HepG2 (cell line): ENCODE data around the gene PATL2. TPM values are rescaled to one million over a fixed set of nuclear protein-coding genes. Genes with fewer than 3 reads are reported as not detected.

Experiments
- AHR ChIP-seq: IDR thresholded peaks from 2 replicates; pipeline ENCODE4 v1.6.1; 2018; ENCODE audit warnings: missing genetic modification reagents, missing compliant biosample characterization
- ARHGAP35 ChIP-seq: sonication (generic); formaldehyde crosslinking; IDR thresholded peaks from 2 replicates; pipeline ENCODE4 v1.9.0; 2022; ENCODE audit warnings: mild to moderate bottlenecking, inconsistent platforms, moderate library complexity, missing genetic modification reagents, borderline replicate concordance
- CTCF ChIP-seq: sonication (generic); formaldehyde crosslinking; IDR thresholded peaks from 2 replicates; pipeline ENCODE4 v1.5.0; 2020; ENCODE audit warnings: mild to moderate bottlenecking, missing genetic modification reagents, moderate library complexity
- MXD1 ChIP-seq: sonication (generic); formaldehyde crosslinking; IDR thresholded peaks from 2 replicates; pipeline ENCODE4 v1.4.0; 2020; ENCODE audit warnings: mild to moderate bottlenecking, missing genetic modification reagents
- NR2F2 ChIP-seq: IDR thresholded peaks from 2 replicates; pipeline ENCODE4 v1.6.1; 2012; ENCODE audit warnings: low read depth, inconsistent platforms, borderline replicate concordance
- PAF1 ChIP-seq: IDR thresholded peaks from 2 replicates; pipeline ENCODE4 v1.6.1; 2016; ENCODE audit warnings: missing genetic modification reagents, missing compliant biosample characterization
- SNAPC2 ChIP-seq: sonication (generic); formaldehyde crosslinking; IDR thresholded peaks from 2 replicates; pipeline ENCODE4 v1.8.1; 2022; ENCODE audit warnings: mild to moderate bottlenecking, missing genetic modification reagents
- ZBTB38 ChIP-seq: sonication (generic); formaldehyde crosslinking; IDR thresholded peaks from 2 replicates; pipeline ENCODE4 v1.5.1; 2020; ENCODE audit warnings: mild to moderate bottlenecking, missing genetic modification reagents
- ZBTB43 ChIP-seq: sonication (generic); formaldehyde crosslinking; conservative IDR thresholded peaks from 2 replicates; pipeline ENCODE4 v1.4.0; 2020; ENCODE audit warnings: missing genetic modification reagents
- ZNF142 ChIP-seq: sonication (generic); formaldehyde crosslinking; IDR thresholded peaks from 2 replicates; pipeline ENCODE4 v1.4.0; 2020; ENCODE audit warnings: missing genetic modification reagents
- ZNF143 ChIP-seq: sonication (generic); formaldehyde crosslinking; IDR thresholded peaks from 2 replicates; pipeline ENCODE4 v1.4.0; 2020; ENCODE audit warnings: missing genetic modification reagents
- ZNF253 ChIP-seq: sonication (generic); formaldehyde crosslinking; IDR thresholded peaks from 2 replicates; pipeline ENCODE4 v1.8.0; 2022; ENCODE audit warnings: mild to moderate bottlenecking, missing genetic modification reagents, borderline replicate concordance
- ZNF816 ChIP-seq: sonication (generic); formaldehyde crosslinking; IDR thresholded peaks from 2 replicates; pipeline ENCODE4 v1.8.0; 2022; ENCODE audit warnings: missing genetic modification reagents, mild to moderate bottlenecking, borderline replicate concordance
- polyA plus RNA-seq, 8 experiments: library from polyadenylated mRNA; depleted of rRNA in 3 of 8; stranded (reverse) in 7 of 8; unstranded in 1 of 8; fragments of >200 nt; fragmentation: Illumina TruSeq in 4 of 8; extraction: Trizol in 4 of 8; gene quantifications; 2 replicates each; pipeline versions ENCODE4 v1.2.1 to v1.2.3, GENCODE V29; 2011 to 2016; ENCODE audit warnings: low read depth in 4 of 8, missing spikeins in 1 of 8, mixed read lengths in 1 of 8; ENCODE audit not compliant: insufficient read depth in 1 of 8
- total RNA-seq, 5 experiments: library from RNA; depleted of rRNA; stranded (reverse); fragments of >200 nt; fragmentation: Illumina TruSeq; extraction: Trizol; gene quantifications; 2 replicates each; pipeline ENCODE4 v1.2.3, GENCODE V29; 2016; ENCODE audit warnings: low read depth in 1 of 5
- TF ChIP-seq, protein P1 (sequence below): sonication (generic); formaldehyde crosslinking; IDR thresholded peaks from 2 replicates; pipeline ENCODE4 v1.8.0; 2022; ENCODE audit warnings: missing genetic modification reagents, mild to moderate bottlenecking, borderline replicate concordance
- TF ChIP-seq, protein P2 (sequence below): IDR thresholded peaks from 2 replicates; pipeline ENCODE4 v1.6.1; 2016

The PATL2 gene
- total and polyA plus RNA-seq, 2 of the 13 experiments (the other 11 are each of a cell fraction or from before 2014, with no cell fraction given) = 0.15 to 0.53 TPM

GRCh38 chr15:44729408-44730127 lies 18.4 kb upstream of the PATL2 start (continued):
- no peak for TF ChIP-seq ZNF142 (CRISPR knock-in tag)
- TF ChIP-seq ARHGAP35 = no peak
- no peak for TF ChIP-seq PAF1 (CRISPR knock-in tag)
- 0 out of 2 replicates have a peak, but pooled peaks have one; percentile 22 for TF ChIP-seq ZNF816 (CRISPR knock-in tag)
- no peak for TF ChIP-seq NR2F2
- TF ChIP-seq ZNF253 = no peak
- TF ChIP-seq, protein P1, sequence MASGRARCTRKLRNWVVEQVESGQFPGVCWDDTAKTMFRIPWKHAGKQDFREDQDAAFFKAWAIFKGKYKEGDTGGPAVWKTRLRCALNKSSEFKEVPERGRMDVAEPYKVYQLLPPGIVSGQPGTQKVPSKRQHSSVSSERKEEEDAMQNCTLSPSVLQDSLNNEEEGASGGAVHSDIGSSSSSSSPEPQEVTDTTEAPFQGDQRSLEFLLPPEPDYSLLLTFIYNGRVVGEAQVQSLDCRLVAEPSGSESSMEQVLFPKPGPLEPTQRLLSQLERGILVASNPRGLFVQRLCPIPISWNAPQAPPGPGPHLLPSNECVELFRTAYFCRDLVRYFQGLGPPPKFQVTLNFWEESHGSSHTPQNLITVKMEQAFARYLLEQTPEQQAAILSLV (CRISPR knock-in tag) = no peak
- TF ChIP-seq CTCF = no peak
- no peak for TF ChIP-seq SNAPC2 (CRISPR knock-in tag)
- no peak for TF ChIP-seq ZBTB43 (CRISPR knock-in tag)
- TF ChIP-seq, protein P2, sequence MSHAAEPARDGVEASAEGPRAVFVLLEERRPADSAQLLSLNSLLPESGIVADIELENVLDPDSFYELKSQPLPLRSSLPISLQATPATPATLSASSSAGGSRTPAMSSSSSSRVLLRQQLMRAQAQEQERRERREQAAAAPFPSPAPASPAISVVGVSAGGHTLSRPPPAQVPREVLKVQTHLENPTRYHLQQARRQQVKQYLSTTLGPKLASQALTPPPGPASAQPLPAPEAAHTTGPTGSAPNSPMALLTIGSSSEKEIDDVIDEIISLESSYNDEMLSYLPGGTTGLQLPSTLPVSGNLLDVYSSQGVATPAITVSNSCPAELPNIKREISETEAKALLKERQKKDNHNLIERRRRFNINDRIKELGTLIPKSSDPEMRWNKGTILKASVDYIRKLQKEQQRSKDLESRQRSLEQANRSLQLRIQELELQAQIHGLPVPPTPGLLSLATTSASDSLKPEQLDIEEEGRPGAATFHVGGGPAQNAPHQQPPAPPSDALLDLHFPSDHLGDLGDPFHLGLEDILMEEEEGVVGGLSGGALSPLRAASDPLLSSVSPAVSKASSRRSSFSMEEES (CRISPR knock-in tag) = no peak
- TF ChIP-seq AHR (CRISPR knock-in tag) = peak; percentile 0; the same call in 1 of the 2 replicates
- TF ChIP-seq ZNF143 = no peak
- TF ChIP-seq ZBTB38 (CRISPR knock-in tag) = no peak
- TF ChIP-seq MXD1 = 0 out of 2 replicates have a peak, but pooled peaks have one; percentile 42
